Fibroblast of skin of scalp (primary cell): Measurements from ENCODE around the gene EFCAB6.

ENCODE experiments used
- DNase-seq: peaks from one replicate; pipeline ENCODE4 v3.0.0-alpha.2; 2013

EFCAB6 gene

DNA sequence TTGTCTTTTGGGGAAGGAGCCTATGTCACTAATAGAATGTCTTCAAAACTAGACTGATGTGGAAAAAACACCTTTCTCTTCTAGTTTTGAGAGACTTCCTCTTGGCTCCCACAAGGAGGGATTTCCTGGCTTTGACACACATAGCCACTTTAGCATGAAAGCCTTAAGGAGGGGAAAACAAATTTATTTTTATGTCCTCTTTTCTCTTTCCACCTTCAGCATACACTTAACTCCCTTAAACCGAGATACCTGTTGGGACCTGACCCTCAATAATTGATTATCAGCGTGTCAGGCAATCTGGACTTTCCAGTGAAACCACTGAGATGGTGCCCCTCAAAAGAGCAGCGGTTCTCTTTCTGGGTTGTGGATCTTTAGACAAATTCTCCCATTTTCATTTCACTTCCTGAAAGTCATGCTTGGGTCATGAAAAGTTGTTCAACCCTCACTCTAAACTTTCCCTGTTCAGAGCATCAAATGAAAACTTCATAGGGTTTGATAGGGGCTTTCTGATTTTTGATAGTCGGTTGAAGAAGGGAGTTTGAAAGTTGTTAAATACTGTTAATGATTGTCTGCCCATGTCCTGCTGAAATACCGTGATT lies 9.1 kb downstream of the EFCAB6 start:
- no peak for DNase-seq

GRCh38 chr22:43800970-43801369 lies 11.1 kb downstream of the EFCAB6 start:
- no peak for DNase-seq

DNA sequence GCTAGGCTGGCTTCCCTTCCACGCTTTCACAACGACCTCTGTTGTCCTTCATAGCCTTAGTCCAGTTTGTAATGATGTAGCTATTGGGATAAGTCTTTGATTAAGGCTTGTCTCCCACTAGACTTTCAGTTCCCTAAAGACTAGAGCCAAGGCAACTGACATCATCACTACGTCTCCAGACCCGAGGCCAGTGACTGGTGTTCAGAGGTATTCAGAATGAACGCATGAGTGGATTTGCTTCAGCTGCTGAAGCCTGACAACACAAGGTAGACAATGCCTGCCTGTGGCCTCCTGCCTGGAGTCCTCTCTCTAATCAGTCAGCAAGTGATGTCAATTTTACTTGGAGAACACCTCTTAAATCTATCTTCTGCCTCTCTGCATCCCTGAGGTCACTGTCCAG lies 13.6 kb downstream of the EFCAB6 start:
- no peak for DNase-seq

DNA sequence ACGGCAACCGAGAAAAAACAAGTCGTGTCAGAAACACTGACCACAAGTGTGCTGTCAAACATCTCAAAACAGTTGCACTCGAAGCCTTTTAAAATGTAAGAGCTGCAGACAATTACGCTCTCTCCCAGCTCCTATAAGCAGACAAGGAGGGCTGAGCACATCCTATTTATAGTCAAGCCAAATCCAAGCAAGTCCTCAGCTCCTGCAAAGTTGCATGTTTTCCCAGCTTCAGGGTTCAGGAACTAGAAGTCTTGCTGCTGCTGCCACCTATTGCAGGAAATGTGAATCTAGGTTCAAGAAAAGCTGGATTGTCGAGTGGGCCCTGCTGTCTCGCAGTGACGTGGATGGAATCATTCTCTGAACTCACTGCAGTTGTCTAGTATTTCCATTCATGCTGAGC lies 15.5 kb downstream of the EFCAB6 start:
- peak; percentile 57 for DNase-seq

DNA sequence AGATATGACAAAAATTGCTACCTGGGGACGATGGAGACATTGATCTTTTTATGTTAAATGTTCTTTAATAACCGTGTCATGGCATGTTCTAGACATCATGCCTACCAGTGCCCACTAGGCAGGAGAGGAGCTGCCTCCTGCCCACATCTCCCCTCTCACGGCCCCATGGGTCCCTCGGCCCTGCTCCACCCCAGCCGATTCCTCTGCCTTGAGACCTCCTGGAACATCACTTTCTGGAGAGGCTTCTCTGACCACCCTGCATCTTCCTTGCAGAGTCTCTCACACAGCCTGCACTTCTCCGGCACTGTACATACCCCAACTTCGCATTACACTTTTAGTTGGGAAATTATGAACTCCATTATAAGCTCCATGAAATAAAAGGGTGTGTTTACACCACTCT lies 16.8 kb downstream of the EFCAB6 start:
- DNase-seq, result no peak

DNA sequence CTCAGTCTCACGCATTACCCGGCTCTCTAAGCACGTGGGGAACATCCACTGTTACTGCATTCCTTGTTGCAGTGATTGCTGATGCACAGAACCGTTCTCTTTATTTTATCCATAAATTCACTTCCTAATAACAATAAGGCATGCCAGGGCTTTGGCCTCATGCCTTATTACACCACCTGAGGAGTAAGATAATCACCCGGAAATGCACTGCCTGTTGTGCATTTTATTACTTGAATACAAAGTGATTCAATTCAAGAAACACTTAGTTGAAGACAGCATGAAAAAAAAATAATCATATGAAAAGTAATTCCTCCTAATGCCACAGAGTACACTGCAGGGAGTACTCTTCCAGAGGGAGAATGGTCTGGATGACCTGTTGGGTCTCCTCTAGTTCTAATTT lies 19.2 kb downstream of the EFCAB6 start:
- DNase-seq, result no peak

DNA sequence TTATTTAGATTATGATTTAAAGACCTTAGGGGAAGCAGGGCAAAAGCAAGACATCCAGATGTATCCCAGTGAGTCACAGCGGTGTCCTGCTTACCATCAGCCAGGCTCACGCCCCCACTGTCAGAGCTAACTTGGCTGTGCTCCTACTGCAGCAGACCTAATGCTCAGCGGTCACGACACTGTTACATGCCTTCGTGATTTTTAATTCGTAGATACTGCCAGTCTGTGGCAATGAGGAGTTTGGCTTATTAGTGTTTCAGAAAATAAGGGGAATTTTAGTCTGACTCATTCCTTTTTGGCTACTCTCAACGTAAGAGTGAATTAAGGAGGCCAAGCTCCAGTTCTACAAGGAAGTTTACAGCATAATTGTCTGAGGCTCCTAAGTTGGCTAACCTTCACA lies 22.7 kb downstream of the EFCAB6 start:
- DNase-seq, result peak; percentile 72

DNA sequence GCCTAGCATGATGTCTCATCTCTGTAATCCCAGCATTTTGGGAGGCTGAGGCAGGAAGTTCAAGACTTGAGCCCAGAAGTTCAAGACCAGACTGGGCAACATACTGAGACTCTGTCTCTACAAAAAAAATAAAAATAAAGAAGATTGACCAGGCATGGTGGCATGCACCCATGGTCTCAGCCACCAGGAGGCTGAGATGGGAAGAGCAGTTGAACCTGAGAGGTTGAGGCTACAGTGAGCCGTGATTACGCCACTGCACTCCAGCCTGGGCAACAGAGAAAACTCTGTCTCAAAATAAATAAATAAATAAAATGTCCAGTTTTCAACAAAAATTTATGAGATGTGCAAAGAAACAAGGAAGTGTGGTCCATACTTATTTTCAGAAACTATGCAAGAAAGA lies 28.3 kb downstream of the EFCAB6 start:
- no peak for DNase-seq

GRCh38 chr22:43782448-43782847 lies 29.7 kb downstream of the EFCAB6 start:
- DNase-seq, result no peak

DNA sequence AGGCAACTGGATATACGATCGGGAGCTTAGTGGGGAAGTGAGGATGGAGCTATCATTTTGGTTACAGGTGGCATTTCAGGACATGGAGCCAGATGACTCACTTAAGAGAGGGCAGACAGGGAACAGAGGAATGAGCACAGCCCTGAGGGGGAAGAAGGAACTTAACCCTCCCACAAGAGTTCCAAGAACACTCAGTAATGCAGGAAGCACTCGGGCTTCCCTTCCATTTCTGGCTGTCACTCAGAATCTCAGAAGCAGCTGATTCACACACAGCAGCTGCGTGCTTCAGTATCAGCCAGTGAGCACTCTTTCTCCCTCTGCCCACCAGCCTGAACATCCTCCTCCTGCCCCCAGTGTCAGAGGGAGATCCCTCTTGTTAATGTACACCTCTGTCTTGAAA lies 34.8 kb downstream of the EFCAB6 start:
- DNase-seq, result peak; percentile 37

GRCh38 chr22:43776081-43776670 lies 35.9 kb downstream of the EFCAB6 start:
- no peak for DNase-seq

GRCh38 chr22:43774318-43774915 lies 37.7 kb downstream of the EFCAB6 start:
- DNase-seq, result no peak

- DNase-seq, result no peak
Measured at GRCh38 chr22:43772831-43773230, 39.3 kb downstream of the EFCAB6 start.

- no peak for DNase-seq
Measured at GRCh38 chr22:43755452-43755851, 56.7 kb downstream of the EFCAB6 start.

DNA sequence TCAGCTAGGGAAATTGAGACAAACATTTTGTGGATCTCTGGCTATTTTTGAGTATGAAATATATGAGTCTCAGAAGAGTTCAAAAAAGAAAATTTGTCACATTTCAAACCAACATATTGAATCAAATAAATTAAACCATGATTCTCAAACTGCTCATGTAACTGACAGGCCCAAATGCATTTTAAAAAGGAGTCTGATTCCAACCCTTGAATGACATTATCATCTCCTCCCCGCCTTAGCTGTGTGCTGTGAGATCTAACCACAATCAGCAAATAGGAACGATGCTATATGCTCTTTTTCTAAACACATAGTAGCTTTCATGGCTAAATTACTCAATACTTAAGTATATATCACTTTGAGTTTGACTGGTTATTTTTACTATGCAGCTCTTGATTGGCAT lies 57.1 kb downstream of the EFCAB6 start:
- DNase-seq, result no peak

- DNase-seq, result no peak
Measured at GRCh38 chr22:43754176-43754575, 57.9 kb downstream of the EFCAB6 start.

DNA sequence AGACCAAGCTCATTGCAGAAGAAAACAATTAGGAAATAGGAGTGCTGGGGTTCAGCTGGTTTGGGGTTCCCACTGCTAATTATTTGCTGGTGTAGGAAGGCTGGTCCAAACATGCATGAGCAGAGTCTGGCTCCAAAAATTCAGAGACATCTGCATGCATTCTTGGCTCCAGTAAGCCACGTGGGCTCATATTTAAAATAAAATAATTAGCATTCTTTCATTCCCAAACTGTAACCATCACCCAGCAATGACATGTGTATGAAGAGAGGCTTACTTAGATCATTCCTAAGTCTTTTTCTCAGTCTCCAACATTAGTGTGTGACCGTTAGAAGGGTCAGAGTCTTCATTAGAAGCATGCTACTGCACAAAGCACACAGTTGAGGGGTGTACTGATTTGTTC lies 58.4 kb downstream of the EFCAB6 start:
- DNase-seq, result no peak

GRCh38 chr22:43750751-43751150 lies 61.4 kb downstream of the EFCAB6 start:
- DNase-seq, result no peak

GRCh38 chr22:43749473-43749872 lies 62.6 kb downstream of the EFCAB6 start:
- no peak for DNase-seq

GRCh38 chr22:43747877-43748276 lies 64.2 kb downstream of the EFCAB6 start:
- no peak for DNase-seq

- DNase-seq, result no peak
Measured at GRCh38 chr22:43747058-43747457, 65.0 kb downstream of the EFCAB6 start.

DNA sequence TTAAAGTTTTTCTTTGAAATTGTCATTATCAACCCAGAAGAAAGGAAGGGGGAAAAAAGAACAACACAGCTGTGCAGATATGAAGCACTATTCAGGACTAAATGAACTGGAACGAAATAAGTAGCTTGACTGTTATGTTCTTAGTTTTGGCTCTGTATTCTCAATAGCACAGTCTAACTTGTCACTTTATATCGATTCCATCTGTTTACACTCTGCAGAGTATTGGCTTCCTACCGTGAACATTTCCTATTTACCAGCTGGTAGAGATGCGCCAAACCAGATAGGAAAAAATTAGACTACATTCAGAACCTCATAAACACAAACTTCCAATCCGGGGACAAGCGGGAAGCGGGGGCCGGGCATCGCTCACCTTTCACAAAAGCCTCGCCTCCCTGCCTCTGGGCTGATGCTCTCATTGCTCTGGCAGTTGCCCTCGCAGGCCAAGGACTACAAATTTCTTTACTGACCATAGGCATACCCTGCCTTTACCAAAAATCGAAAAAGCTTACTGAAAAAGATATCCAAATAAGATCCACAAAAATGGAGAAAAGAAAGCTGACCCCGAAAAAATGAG lies 66.2 kb downstream of the EFCAB6 start:
- DNase-seq, result no peak

- DNase-seq, result no peak
Measured at GRCh38 chr22:43745411-43745770, 66.7 kb downstream of the EFCAB6 start.

GRCh38 chr22:43744700-43745410 lies 67.2 kb downstream of the EFCAB6 start:
- no peak for DNase-seq
